Erythroblast (primary cell): ENCODE results near the gene TMEM52.

Experiments used
- GATA1 ChIP-seq: IDR thresholded peaks from 2 replicates; pipeline ENCODE4 v1.6.1; 2011; ENCODE audit warnings: low read depth, mild to moderate bottlenecking, control low read depth, low read length, moderate library complexity
- POLR2A ChIP-seq: IDR thresholded peaks from 2 replicates; pipeline ENCODE4 v1.6.1; 2011; ENCODE audit warnings: mild to moderate bottlenecking, low read length

- TF ChIP-seq POLR2A (no peak), GATA1 (no peak)
Measured at GRCh38 chr1:1922956-1923833, 4.1 kb upstream of the TMEM52 start.
